ENCODE results near the gene ARID3B.
A peak's percentile ranks its signal among the peaks of the same experiment; 100 is the strongest.

ARID3B gene

GRCh38 chr15:74555192-74555591 lies 14.2 kb downstream of the ARID3B start:
- no peak for DNase-seq
- intact Hi-C loops (cut with DNase I): no loop called here

GRCh38 chr15:74558706-74559105 lies 17.7 kb downstream of the ARID3B start:
- DNase-seq: no peak
- intact Hi-C loops (cut with DNase I): no loop called here

- intact Hi-C loops (cut with DNase I): no loop called here
- DNase-seq: no peak
These were observed 22.4 kb downstream of the ARID3B start for GRCh38 chr15:74563442-74563841.

GRCh38 chr15:74564182-74564581 lies 23.2 kb downstream of the ARID3B start:
- intact Hi-C loops (cut with DNase I): no loop called here
- DNase-seq: no peak

- intact Hi-C loops (cut with DNase I): no loop called here
- DNase-seq: no peak
These were observed 24.5 kb downstream of the ARID3B start for GRCh38 chr15:74565381-74566085.

GRCh38 chr15:74568594-74568993 lies 27.6 kb downstream of the ARID3B start:
- intact Hi-C loops (cut with DNase I): no loop called here
- no peak for DNase-seq

- intact Hi-C loops (cut with DNase I): no loop called here
- DNase-seq: no peak
These were observed 28.7 kb downstream of the ARID3B start for GRCh38 chr15:74569731-74570070.

GRCh38 chr15:74571191-74571590 lies 30.2 kb downstream of the ARID3B start:
- intact Hi-C loops (cut with DNase I): no loop called here
- no peak for DNase-seq

GRCh38 chr15:74573987-74574386 lies 33.0 kb downstream of the ARID3B start:
- DNase-seq: no peak
- intact Hi-C loops (cut with DNase I): no loop called here

- DNase-seq: no peak
- intact Hi-C loops (cut with DNase I): no loop called here
These were observed 37.5 kb downstream of the ARID3B start for GRCh38 chr15:74578496-74578994.

- no peak for DNase-seq
- intact Hi-C loops (cut with DNase I): no loop called here
These were observed 38.0 kb downstream of the ARID3B start for GRCh38 chr15:74579001-74579400.

GRCh38 chr15:74580538-74581350 lies 39.7 kb downstream of the ARID3B start:
- intact Hi-C loops (cut with DNase I): no loop called here
- no peak for DNase-seq

GRCh38 chr15:74584204-74584603 lies 43.2 kb downstream of the ARID3B start:
- intact Hi-C loops (cut with DNase I): no loop called here
- DNase-seq: no peak

- DNase-seq: peak in 40 of 42 donors; percentile 28 to 84 (median 62)
These were observed 43.8 kb downstream of the ARID3B start for GRCh38 chr15:74584779-74585178.

GRCh38 chr15:74585191-74585590 lies 44.2 kb downstream of the ARID3B start:
- intact Hi-C loops (cut with DNase I): no loop called here

More at GRCh38 chr15:74584779-74585178, 43.8 kb downstream of the ARID3B start:
- intact Hi-C loops (cut with DNase I): no loop called here

GRCh38 chr15:74585857-74586256 lies 44.8 kb downstream of the ARID3B start:
- intact Hi-C loops (cut with DNase I): no loop called here
- DNase-seq: no peak

More at GRCh38 chr15:74585191-74585590, 44.2 kb downstream of the ARID3B start:
- DNase-seq: no peak

- intact Hi-C loops (cut with DNase I): no loop called here
- no peak for DNase-seq
These were observed 48.8 kb downstream of the ARID3B start for GRCh38 chr15:74589826-74590225.

- intact Hi-C loops (cut with DNase I): no loop called here
These were observed 51.2 kb downstream of the ARID3B start for GRCh38 chr15:74592222-74592621.

GRCh38 chr15:74593122-74593521 lies 52.1 kb downstream of the ARID3B start:
- DNase-seq: no peak
- intact Hi-C loops (cut with DNase I): no loop called here

More at GRCh38 chr15:74592222-74592621, 51.2 kb downstream of the ARID3B start:
- DNase-seq: no peak

- DNase-seq: no peak
- intact Hi-C loops (cut with DNase I): no loop called here
These were observed 53.4 kb downstream of the ARID3B start for GRCh38 chr15:74594455-74594854.
